Liver (tissue), 9 donors: ENCODE measurements around the gene NAT16. TPM values are rescaled to one million over a fixed set of nuclear protein-coding genes. Genes with fewer than 3 reads are reported as not detected.

ENCODE experiments used
- DNase-seq: peaks from one replicate; pipeline ENCODE4 v3.0.0-alpha.2; 2017; ENCODE audit warnings: low spot score
- H3K27ac ChIP-seq, 2 donors: one replicate each; pipeline ENCODE4 v1.7.0; 2013; ENCODE audit warnings: inconsistent platforms in 2 of 2, low read length in 2 of 2, control low read depth in 1 of 2, low read depth in 1 of 2, mild to moderate bottlenecking in 1 of 2
- H3K27me3 ChIP-seq, 4 donors: one replicate each; pipeline versions ENCODE4 v1.6.1 to v1.7.0; 2013; ENCODE audit warnings: low read length in 3 of 4, inconsistent platforms in 1 of 4, mild to moderate bottlenecking in 1 of 4, moderate library complexity in 1 of 4; ENCODE audit not compliant: control insufficient read depth in 4 of 4, insufficient read depth in 4 of 4
- H3K36me3 ChIP-seq, 4 donors: one replicate each; pipeline versions ENCODE4 v1.6.1 to v1.7.0; 2013; ENCODE audit warnings: low read length in 3 of 4, mild to moderate bottlenecking in 3 of 4, low read depth in 1 of 4, moderate library complexity in 1 of 4; ENCODE audit not compliant: control insufficient read depth in 4 of 4, insufficient read depth in 3 of 4
- H3K4me1 ChIP-seq, 4 donors: one replicate each; pipeline versions ENCODE4 v1.6.1 to v1.7.0; 2013; ENCODE audit warnings: low read length in 3 of 4, mild to moderate bottlenecking in 3 of 4, moderate library complexity in 1 of 4; ENCODE audit not compliant: control insufficient read depth in 4 of 4, insufficient read depth in 4 of 4
- H3K4me3 ChIP-seq, 3 donors: one replicate each; pipeline versions ENCODE4 v1.6.1 to v1.7.0; 2013; ENCODE audit warnings: low read length in 3 of 3, control low read depth in 1 of 3, low read depth in 1 of 3, mild to moderate bottlenecking in 1 of 3
- H3K9ac ChIP-seq, 2 donors: one replicate each; pipeline ENCODE4 v1.7.0; 2013; ENCODE audit warnings: low read length in 2 of 2, mild to moderate bottlenecking in 2 of 2, moderate library complexity in 2 of 2, control low read depth in 1 of 2, low read depth in 1 of 2
- H3K9me3 ChIP-seq, 4 donors: one replicate each; pipeline versions ENCODE4 v1.6.1 to v1.7.0; 2013; ENCODE audit warnings: low read length in 3 of 4; ENCODE audit not compliant: control insufficient read depth in 4 of 4
- EGR1 ChIP-seq, 2 donors: IDR thresholded peaks; 2 replicates each; pipeline ENCODE4 v1.6.1; 2016 to 2018; ENCODE audit warnings: antibody characterized with exemption in 2 of 2, low read depth in 2 of 2
- FOXA1 ChIP-seq: IDR thresholded peaks from 2 replicates; pipeline ENCODE4 v1.6.1; 2016; ENCODE audit warnings: antibody characterized with exemption
- GABPA ChIP-seq, 2 donors: IDR thresholded peaks in 1 of 2; conservative IDR thresholded peaks in 1 of 2; 2 replicates each; pipeline ENCODE4 v1.6.1; 2016; ENCODE audit warnings: antibody characterized with exemption in 2 of 2, mild to moderate bottlenecking in 1 of 2, moderate library complexity in 1 of 2
- HNF4A ChIP-seq, 2 donors: conservative IDR thresholded peaks; 2 replicates each; pipeline ENCODE4 v1.6.1; 2016; ENCODE audit warnings: antibody characterized with exemption in 2 of 2, mild to moderate bottlenecking in 2 of 2
- HNF4G ChIP-seq: IDR thresholded peaks from 2 replicates; pipeline ENCODE4 v1.6.1; 2016; ENCODE audit warnings: antibody characterized with exemption
- JUND ChIP-seq, 2 donors: IDR thresholded peaks; 2 replicates each; pipeline ENCODE4 v1.6.1; 2016; ENCODE audit warnings: antibody characterized with exemption in 2 of 2
- RAD21 ChIP-seq, 2 donors: IDR thresholded peaks; 2 replicates each; pipeline ENCODE4 v1.6.1; 2016; ENCODE audit warnings: antibody characterized with exemption in 2 of 2, mild to moderate bottlenecking in 2 of 2
- RXRA ChIP-seq, 2 donors: IDR thresholded peaks; 2 replicates each; pipeline ENCODE4 v1.6.1; 2017 to 2018; ENCODE audit warnings: antibody characterized with exemption in 2 of 2, mild to moderate bottlenecking in 1 of 2
- SP1 ChIP-seq: IDR thresholded peaks from 2 replicates; pipeline ENCODE4 v1.6.1; 2018; ENCODE audit warnings: antibody characterized with exemption, mild to moderate bottlenecking
- TAF1 ChIP-seq: conservative IDR thresholded peaks from 2 replicates; pipeline ENCODE4 v1.6.1; 2016; ENCODE audit warnings: antibody characterized with exemption, mild to moderate bottlenecking
- YY1 ChIP-seq: IDR thresholded peaks from 2 replicates; pipeline ENCODE4 v1.6.1; 2016; ENCODE audit warnings: antibody characterized with exemption, mild to moderate bottlenecking
- WGBS: extraction: QIAGEN DNeasy Blood & Tissue Kit; methylation state at CpG from one replicate; pipeline ENCODE4 v1.1.7; 2013; 5-methylcytosine and 5-hydroxymethylcytosine counted together
- polyA plus RNA-seq, 2 donors: library from polyadenylated mRNA; stranded (reverse) in 1 of 2; unstranded in 1 of 2; fragments of 200-250 nt in 1 of 2; fragments of >200 nt in 1 of 2; fragmentation: Nextera tagmentation in 1 of 2; extraction: Ambion mirVana in 1 of 2; gene quantifications; one replicate each; pipeline versions ENCODE4 v1.2.1 to v1.2.3, GENCODE V29; 2013 to 2015
- total RNA-seq, 2 donors: library from RNA; depleted of rRNA; stranded (reverse); fragments of >200 nt; gene quantifications; one replicate each; pipeline ENCODE4 v1.2.3, GENCODE V29; 2014
- TF ChIP-seq, protein P1 (sequence below): IDR thresholded peaks from 2 replicates; pipeline ENCODE4 v1.6.1; 2016; ENCODE audit warnings: antibody characterized with exemption, mild to moderate bottlenecking
- TF ChIP-seq, protein P2 (sequence below): IDR thresholded peaks from 2 replicates; pipeline ENCODE4 v1.6.1; 2016; ENCODE audit warnings: antibody characterized with exemption
- TF ChIP-seq, protein P3 (sequence below): fragments of 150-350 bp; IDR thresholded peaks from 2 replicates; pipeline ENCODE4 v1.5.1; 2017; ENCODE audit warnings: improper control_type of control experiment, low read depth, low read length; ENCODE audit not compliant: missing input control
- TF ChIP-seq, protein P4 (sequence below): IDR thresholded peaks from 2 replicates; pipeline ENCODE4 v1.6.1; 2016; ENCODE audit warnings: antibody characterized with exemption
- donor health status: healthy.
- donor health status: healthy.
- donor health status: healthy.
- donor health status: healthy.
- donor health status: healthy.

The NAT16 gene
- total and polyA plus RNA-seq, 4 donors: not detected

DNA sequence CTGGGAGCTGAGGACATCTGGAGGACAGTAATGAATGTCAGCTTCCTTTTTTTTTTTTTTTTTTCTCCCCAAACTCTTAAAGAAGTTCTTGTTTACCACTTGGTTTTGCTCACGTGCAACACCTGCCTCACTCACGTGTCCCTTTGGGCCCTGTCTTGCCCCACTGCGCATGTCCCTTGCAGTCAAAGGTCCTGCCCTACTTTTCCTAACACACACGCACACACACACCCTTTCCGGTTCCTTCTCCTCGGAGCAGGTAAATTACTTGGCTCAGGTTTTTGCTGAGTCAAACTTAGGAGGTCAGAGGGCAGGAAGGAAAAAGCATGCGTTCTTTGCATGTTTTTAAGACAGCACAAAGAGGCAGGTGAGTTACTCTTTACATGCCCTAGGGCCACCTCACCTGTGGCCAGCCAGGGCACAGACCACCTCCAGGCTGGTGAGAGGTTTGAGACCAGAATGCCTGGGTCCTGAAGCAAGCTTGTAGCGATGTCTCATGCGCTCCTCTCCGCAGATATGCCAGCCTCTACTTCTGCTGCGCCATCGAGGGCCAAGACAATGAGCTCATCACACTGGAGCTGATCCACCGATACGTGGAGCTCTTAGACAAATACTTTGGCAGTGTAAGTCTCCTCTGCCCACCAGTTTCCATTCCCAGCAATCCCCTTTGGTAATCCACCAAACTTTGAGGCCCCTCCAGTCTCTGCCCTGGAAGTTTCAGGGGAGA lies 23.1 kb downstream of the NAT16 start:
- H3K4me3 ChIP-seq: no peak overlapping the region
- WGBS: 64% methylated on average over 14 of the region's 14 CpGs
- DNase-seq: no peak
- H3K36me3 ChIP-seq: peaks cover 5 to 13% (median 6%) of the 10 kb centered on the region in 4 donors
- peaks cover 0 to under 1% (median 0%) of the 10 kb centered on the region in 4 donors for H3K27me3 ChIP-seq
- TF ChIP-seq HNF4G (no peak), RAD21 (IDR thresholded peaks at IDR 0.05) (no peak), TAF1 (no peak), RXRA (IDR thresholded peaks at IDR 0.05) (no peak), SP1 (no peak)
- TF ChIP-seq, protein P1, sequence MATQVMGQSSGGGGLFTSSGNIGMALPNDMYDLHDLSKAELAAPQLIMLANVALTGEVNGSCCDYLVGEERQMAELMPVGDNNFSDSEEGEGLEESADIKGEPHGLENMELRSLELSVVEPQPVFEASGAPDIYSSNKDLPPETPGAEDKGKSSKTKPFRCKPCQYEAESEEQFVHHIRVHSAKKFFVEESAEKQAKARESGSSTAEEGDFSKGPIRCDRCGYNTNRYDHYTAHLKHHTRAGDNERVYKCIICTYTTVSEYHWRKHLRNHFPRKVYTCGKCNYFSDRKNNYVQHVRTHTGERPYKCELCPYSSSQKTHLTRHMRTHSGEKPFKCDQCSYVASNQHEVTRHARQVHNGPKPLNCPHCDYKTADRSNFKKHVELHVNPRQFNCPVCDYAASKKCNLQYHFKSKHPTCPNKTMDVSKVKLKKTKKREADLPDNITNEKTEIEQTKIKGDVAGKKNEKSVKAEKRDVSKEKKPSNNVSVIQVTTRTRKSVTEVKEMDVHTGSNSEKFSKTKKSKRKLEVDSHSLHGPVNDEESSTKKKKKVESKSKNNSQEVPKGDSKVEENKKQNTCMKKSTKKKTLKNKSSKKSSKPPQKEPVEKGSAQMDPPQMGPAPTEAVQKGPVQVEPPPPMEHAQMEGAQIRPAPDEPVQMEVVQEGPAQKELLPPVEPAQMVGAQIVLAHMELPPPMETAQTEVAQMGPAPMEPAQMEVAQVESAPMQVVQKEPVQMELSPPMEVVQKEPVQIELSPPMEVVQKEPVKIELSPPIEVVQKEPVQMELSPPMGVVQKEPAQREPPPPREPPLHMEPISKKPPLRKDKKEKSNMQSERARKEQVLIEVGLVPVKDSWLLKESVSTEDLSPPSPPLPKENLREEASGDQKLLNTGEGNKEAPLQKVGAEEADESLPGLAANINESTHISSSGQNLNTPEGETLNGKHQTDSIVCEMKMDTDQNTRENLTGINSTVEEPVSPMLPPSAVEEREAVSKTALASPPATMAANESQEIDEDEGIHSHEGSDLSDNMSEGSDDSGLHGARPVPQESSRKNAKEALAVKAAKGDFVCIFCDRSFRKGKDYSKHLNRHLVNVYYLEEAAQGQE: no peak
- TF ChIP-seq, protein P2, sequence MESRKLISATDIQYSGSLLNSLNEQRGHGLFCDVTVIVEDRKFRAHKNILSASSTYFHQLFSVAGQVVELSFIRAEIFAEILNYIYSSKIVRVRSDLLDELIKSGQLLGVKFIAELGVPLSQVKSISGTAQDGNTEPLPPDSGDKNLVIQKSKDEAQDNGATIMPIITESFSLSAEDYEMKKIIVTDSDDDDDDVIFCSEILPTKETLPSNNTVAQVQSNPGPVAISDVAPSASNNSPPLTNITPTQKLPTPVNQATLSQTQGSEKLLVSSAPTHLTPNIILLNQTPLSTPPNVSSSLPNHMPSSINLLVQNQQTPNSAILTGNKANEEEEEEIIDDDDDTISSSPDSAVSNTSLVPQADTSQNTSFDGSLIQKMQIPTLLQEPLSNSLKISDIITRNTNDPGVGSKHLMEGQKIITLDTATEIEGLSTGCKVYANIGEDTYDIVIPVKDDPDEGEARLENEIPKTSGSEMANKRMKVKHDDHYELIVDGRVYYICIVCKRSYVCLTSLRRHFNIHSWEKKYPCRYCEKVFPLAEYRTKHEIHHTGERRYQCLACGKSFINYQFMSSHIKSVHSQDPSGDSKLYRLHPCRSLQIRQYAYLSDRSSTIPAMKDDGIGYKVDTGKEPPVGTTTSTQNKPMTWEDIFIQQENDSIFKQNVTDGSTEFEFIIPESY: no peak
- H3K4me1 ChIP-seq: peaks cover 2 to 20% (median 12%) of the 10 kb centered on the region in 4 donors
- no peak overlapping the region for H3K9ac ChIP-seq
- H3K9me3 ChIP-seq: no peaks in the 10 kb centered on the region
- no peak overlapping the region for H3K27ac ChIP-seq

DNA sequence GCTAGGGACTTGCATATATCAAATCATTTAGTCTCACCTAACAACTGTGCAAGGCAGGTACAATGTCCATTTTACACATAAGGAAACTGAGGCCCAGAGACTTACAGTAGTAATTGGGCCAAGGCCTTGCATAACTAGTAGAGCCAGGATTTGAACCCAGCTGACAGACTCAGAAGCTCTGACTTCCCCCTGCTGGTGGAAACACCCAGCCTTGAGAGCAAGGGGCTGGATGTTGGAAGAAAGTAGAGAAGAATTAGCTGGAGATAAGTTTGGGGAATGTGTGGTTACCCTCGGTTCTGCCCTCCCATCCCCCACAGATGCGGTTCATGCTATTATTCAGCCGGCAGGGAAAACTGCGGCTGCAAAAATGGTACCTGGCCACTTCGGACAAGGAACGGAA lies 23.8 kb downstream of the NAT16 start:
- H3K9me3 ChIP-seq: no peaks in the 10 kb centered on the region
- H3K4me1 ChIP-seq: peaks cover 2 to 20% (median 12%) of the 10 kb centered on the region in 4 donors
- no peak overlapping the region for H3K27ac ChIP-seq
- H3K27me3 ChIP-seq: no peaks in the 10 kb centered on the region
- DNase-seq: no peak
- no peak for TF ChIP-seq HNF4A (conservative IDR thresholded peaks at IDR 0.05)
- H3K9ac ChIP-seq: no peak overlapping the region
- peaks cover 5 to 13% (median 6%) of the 10 kb centered on the region in 4 donors for H3K36me3 ChIP-seq
- no peak overlapping the region for H3K4me3 ChIP-seq
- WGBS: 91% methylated on average over 6 of the region's 6 CpGs

DNA sequence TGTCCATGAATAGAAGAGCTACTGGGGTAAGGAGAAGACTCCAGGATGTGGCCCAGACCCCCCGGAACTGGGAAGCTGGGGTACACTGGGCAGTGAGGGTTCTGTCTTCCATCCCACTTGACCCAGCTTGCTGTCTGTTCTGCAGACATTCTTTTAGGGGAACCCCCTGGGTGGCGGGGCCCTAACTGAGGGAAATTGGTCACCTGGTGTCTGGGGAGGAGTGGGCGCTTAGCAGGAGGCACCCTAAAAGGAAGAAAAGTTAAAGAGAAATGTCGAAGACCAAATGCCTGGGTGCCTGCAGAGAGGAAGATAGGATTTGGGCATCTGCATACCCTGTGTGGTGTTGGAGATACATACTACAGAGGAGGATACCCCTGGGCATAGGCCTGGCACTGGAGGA lies 24.8 kb downstream of the NAT16 start:
- H3K9me3 ChIP-seq: no peaks in the 10 kb centered on the region
- DNase-seq: no peak
- H3K9ac ChIP-seq: no peak overlapping the region
- peaks cover 2 to 20% (median 12%) of the 10 kb centered on the region in 4 donors for H3K4me1 ChIP-seq
- peak overlapping the region; percentile 27 to 95 (median 56) for H3K4me3 ChIP-seq
- WGBS: 70% methylated on average over 4 of the region's 4 CpGs
- H3K27me3 ChIP-seq: no peaks in the 10 kb centered on the region
- H3K36me3 ChIP-seq: peaks cover 3 to 12% (median 6%) of the 10 kb centered on the region in 4 donors
- no peak overlapping the region for H3K27ac ChIP-seq
- TF ChIP-seq RAD21 (IDR thresholded peaks at IDR 0.05) (no peak), YY1 (no peak), FOXA1 (no peak), EGR1 (IDR thresholded peaks at IDR 0.05; ENCODE audit: low read depth in 2 of 2) (no peak), RXRA (IDR thresholded peaks at IDR 0.05) (no peak), SP1 (no peak), JUND (IDR thresholded peaks at IDR 0.05) (no peak), GABPA (IDR thresholded peaks at IDR 0.05 in 1 of 2, conservative IDR thresholded peaks at IDR 0.05 in 1 of 2) (no peak)
- TF ChIP-seq, protein P3, sequence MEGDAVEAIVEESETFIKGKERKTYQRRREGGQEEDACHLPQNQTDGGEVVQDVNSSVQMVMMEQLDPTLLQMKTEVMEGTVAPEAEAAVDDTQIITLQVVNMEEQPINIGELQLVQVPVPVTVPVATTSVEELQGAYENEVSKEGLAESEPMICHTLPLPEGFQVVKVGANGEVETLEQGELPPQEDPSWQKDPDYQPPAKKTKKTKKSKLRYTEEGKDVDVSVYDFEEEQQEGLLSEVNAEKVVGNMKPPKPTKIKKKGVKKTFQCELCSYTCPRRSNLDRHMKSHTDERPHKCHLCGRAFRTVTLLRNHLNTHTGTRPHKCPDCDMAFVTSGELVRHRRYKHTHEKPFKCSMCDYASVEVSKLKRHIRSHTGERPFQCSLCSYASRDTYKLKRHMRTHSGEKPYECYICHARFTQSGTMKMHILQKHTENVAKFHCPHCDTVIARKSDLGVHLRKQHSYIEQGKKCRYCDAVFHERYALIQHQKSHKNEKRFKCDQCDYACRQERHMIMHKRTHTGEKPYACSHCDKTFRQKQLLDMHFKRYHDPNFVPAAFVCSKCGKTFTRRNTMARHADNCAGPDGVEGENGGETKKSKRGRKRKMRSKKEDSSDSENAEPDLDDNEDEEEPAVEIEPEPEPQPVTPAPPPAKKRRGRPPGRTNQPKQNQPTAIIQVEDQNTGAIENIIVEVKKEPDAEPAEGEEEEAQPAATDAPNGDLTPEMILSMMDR: no peak
- TF ChIP-seq, protein P4, sequence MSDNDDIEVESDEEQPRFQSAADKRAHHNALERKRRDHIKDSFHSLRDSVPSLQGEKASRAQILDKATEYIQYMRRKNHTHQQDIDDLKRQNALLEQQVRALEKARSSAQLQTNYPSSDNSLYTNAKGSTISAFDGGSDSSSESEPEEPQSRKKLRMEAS: no peak
- TF ChIP-seq, protein P2: no peak
